Endothelial cell (in vitro differentiated cells): ENCODE measurements around the gene ENO1. TPM values are rescaled to one million over a fixed set of nuclear protein-coding genes. Genes with fewer than 3 reads are reported as not detected.

ENCODE experiments used
- DNase-seq: peaks from one replicate; pipeline ENCODE4 v3.0.0; 2021; ENCODE audit warnings: low spot score
- H3K27ac Mint-ChIP-seq: one replicate; pipeline ENCODE4 v1.8.0; 2021; ENCODE audit warnings: mixed read lengths, inconsistent platforms; ENCODE audit not compliant: unreplicated experiment
- H3K27me3 Mint-ChIP-seq: one replicate; pipeline ENCODE4 v1.8.0; 2021; ENCODE audit warnings: mild to moderate bottlenecking, moderate library complexity, mixed read lengths, inconsistent platforms; ENCODE audit not compliant: unreplicated experiment
- H3K36me3 Mint-ChIP-seq: one replicate; pipeline ENCODE4 v1.8.0; 2021; ENCODE audit warnings: mild to moderate bottlenecking, low read depth, mixed read lengths, inconsistent platforms; ENCODE audit not compliant: unreplicated experiment
- H3K4me1 Mint-ChIP-seq: one replicate; pipeline ENCODE4 v1.8.0; 2021; ENCODE audit warnings: mild to moderate bottlenecking, mixed read lengths, inconsistent platforms; ENCODE audit not compliant: unreplicated experiment
- H3K4me3 Mint-ChIP-seq: one replicate; pipeline ENCODE4 v1.8.0; 2021; ENCODE audit warnings: mild to moderate bottlenecking, mixed read lengths, inconsistent platforms; ENCODE audit not compliant: unreplicated experiment
- H3K9me3 Mint-ChIP-seq: one replicate; pipeline ENCODE4 v1.8.0; 2021; ENCODE audit warnings: mixed read lengths, inconsistent platforms; ENCODE audit not compliant: unreplicated experiment
- total RNA-seq: library from RNA; stranded (reverse); fragmentation: NEBNext Ultra II Directional; extraction: Animal tissue kit (Norgen Biotek cat#: 25700); gene quantifications from one replicate; pipeline ENCODE4 v1.2.1, GENCODE V29; 2021; ENCODE audit not compliant: unreplicated experiment
- TF ChIP-seq, protein P1 (sequence below): fragments of 200-600 bp; sonication (generic); IDR thresholded peaks from one replicate; pipeline ENCODE4 v1.5.0; 2021; ENCODE audit warnings: antibody characterized with exemption; ENCODE audit not compliant: unreplicated experiment

Gene ENO1
- total RNA-seq, 1 donor from 2014 or later: 626 TPM

DNA sequence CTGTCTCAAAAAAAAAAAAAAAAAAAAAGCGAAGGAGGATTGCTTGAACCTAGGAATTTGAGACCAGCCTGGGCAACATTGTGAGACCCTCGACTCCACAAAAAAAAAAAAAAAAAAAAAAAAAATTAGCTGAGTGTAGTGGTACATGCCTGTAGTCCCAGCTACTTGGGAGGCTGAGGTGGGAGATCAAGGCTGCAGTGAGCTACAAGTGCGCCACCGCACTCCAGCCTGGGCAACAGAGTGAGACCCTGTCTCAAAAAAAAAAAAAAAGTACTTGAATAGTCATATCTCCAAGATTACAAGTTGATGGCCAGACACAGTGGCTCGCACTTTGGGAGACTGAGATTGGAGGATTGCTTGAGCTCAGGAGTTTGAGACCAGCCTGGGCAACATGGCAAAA lies 27.4 kb downstream of the ENO1 start:
- Mint-ChIP-seq H3K9me3 (no peaks in the 10 kb centered on the region), H3K27me3 (peaks cover 2% of the 10 kb centered on the region), H3K27ac (no peak overlapping the region), H3K36me3 (no peaks in the 10 kb centered on the region), H3K4me3 (no peak overlapping the region), H3K4me1 (peaks cover 6% of the 10 kb centered on the region)
- DNase-seq: no peak
- TF ChIP-seq, protein P1, sequence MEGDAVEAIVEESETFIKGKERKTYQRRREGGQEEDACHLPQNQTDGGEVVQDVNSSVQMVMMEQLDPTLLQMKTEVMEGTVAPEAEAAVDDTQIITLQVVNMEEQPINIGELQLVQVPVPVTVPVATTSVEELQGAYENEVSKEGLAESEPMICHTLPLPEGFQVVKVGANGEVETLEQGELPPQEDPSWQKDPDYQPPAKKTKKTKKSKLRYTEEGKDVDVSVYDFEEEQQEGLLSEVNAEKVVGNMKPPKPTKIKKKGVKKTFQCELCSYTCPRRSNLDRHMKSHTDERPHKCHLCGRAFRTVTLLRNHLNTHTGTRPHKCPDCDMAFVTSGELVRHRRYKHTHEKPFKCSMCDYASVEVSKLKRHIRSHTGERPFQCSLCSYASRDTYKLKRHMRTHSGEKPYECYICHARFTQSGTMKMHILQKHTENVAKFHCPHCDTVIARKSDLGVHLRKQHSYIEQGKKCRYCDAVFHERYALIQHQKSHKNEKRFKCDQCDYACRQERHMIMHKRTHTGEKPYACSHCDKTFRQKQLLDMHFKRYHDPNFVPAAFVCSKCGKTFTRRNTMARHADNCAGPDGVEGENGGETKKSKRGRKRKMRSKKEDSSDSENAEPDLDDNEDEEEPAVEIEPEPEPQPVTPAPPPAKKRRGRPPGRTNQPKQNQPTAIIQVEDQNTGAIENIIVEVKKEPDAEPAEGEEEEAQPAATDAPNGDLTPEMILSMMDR: no peak

DNA sequence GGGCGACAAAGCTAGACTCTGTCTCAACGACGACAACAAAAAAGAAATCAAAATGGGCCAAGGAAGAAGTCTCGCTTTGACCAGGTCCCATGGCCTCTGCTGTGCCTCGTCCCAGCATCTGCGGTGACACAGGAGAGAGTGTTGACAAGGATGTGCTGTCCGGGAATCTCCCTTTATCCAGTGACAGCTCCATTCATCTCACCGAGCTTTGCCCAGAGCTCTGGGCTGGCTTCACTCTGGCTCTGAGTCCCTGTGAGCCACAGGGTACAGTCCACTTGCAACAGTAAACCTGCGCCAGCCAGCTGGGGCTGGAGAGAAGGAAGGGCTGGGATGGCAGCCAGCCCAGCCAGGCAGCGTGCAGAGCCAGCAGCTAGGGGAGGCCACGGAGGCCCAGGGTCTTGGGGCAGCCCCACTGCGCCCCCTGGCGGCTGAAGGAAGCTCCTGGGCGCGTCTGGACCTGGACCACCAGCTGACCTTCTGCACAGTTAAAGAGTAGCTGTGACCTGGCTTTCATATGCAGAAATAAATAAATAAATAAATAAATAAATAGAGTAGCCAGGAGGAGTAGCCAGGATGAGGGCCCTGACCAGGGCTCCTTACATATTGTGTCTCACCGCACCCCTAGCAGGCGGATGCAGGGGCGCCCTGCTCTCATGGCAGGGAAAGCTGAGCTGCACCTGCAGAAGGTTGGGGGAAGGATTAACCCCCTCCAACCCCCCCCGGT lies 29.7 kb downstream of the ENO1 start:
- Mint-ChIP-seq H3K4me1 (peaks cover 9% of the 10 kb centered on the region), H3K9me3 (no peaks in the 10 kb centered on the region), H3K27me3 (peaks cover 2% of the 10 kb centered on the region), H3K36me3 (no peaks in the 10 kb centered on the region), H3K4me3 (no peak overlapping the region), H3K27ac (no peak overlapping the region)
- DNase-seq: peak; percentile 94
- TF ChIP-seq, protein P1: peak; percentile 81

DNA sequence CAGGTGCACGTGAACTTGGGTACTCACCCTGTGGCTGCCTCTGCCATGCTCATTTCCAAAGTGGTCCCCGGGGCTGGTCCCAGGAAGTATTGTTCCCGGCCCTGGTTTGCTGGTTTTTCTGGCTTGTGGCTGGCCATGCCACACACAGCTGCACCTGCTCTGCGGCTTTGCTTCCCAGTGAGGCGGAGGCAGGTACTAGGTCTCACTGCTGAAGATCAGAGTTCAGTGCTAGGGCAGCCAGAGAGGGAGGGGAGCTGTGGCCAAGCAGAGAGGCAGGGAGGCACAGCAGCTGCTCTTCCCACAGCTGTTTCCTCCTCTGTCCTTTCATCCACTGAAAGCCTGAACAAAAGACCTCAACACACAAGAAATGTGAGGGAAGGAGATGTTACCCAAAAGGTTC lies 30.5 kb downstream of the ENO1 start:
- H3K27ac Mint-ChIP-seq: no peak overlapping the region

DNA sequence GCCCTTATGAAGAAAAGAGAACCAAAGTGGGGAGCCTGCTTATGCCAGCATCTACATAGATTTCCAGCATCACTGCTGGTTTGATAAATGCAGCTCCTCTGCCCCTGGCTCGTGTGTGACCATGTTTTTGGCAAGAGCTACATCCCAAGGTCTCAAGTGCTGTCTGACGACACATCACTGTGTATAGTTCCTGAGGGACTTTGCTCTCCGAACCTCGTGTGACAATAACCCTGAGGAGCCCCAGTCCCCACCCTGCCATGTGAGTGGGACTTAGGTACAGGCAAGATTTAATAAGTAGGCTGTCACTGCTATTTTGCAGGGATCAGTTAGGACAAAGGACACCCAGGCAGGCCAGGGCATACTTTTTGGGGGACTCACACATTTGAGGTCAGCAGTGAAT lies 32.2 kb downstream of the ENO1 start:
- TF ChIP-seq, protein P1: no peak
- H3K4me3 Mint-ChIP-seq: peak overlapping the region; percentile 4
- H3K9me3 Mint-ChIP-seq: no peaks in the 10 kb centered on the region
- DNase-seq: no peak
- H3K36me3 Mint-ChIP-seq: no peaks in the 10 kb centered on the region
- no peak overlapping the region for H3K27ac Mint-ChIP-seq
- H3K27me3 Mint-ChIP-seq: peaks cover 2% of the 10 kb centered on the region
- peaks cover 9% of the 10 kb centered on the region for H3K4me1 Mint-ChIP-seq

More for the DNA sequence above, 30.5 kb downstream of the ENO1 start:
- peaks cover 9% of the 10 kb centered on the region for H3K4me1 Mint-ChIP-seq
- H3K9me3 Mint-ChIP-seq: no peaks in the 10 kb centered on the region
- no peak overlapping the region for H3K4me3 Mint-ChIP-seq
- H3K36me3 Mint-ChIP-seq: no peaks in the 10 kb centered on the region
- H3K27me3 Mint-ChIP-seq: peaks cover 2% of the 10 kb centered on the region
- TF ChIP-seq, protein P1: no peak
- DNase-seq: no peak

DNA sequence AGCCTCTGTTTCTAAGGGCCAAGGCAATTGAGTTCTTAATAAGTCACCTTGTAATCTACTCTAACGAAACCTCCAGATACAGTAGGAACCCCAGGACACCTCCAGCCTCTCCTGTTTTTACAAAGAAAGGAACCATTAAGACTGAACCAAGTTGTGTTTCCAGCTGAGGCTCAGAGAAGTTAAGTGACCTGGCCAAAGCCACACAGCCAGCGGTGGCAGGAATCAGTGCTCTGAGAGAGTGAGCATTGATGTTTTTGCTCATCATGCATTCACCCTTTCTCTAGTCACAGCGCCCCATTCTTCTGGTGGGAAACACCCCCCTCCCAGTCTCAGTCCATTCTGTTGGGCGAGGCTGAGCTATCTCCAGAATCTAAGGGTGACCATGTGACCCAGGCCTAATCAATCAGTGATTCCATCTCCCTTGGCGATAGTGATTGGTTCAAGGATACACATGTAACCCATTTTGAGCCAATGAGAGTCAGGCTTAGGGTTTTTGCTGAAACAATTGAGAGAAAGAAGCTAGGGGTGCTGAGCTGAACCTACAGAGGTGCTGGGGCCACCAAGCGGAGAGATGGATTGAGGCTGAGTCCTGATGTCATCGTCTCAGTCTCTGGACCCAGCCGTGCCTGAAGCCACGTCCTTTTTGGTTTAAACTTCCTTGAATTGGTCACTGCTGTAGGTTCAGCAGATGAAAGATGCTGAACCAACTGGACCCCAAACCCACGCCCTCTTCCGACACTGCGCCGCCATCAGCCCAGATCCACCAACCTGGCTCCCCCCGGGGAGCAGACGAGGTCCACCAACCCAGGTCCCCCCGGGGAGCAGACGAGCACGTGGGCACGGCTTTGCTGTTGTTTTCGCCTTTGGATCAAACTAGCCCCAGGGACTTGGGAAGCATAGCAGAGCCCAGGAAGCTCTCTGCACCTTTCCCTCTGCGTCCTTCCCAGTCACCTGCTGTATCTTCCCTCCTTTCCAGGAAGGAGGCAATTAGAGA lies 33.1 kb downstream of the ENO1 start:
- H3K27me3 Mint-ChIP-seq: peaks cover 2% of the 10 kb centered on the region
- no peaks in the 10 kb centered on the region for H3K9me3 Mint-ChIP-seq
- H3K4me3 Mint-ChIP-seq: peak overlapping the region; percentile 4
- no peak for DNase-seq
- H3K4me1 Mint-ChIP-seq: peaks cover 9% of the 10 kb centered on the region
- no peak overlapping the region for H3K27ac Mint-ChIP-seq
- TF ChIP-seq, protein P1: no peak
- peaks cover 1% of the 10 kb centered on the region for H3K36me3 Mint-ChIP-seq
